ENCODE results near the gene SYCE3. TPM values are rescaled to one million over a fixed set of nuclear protein-coding genes. Genes with fewer than 3 reads are reported as not detected.
A peak's percentile ranks its signal among the peaks of the same experiment; 100 is the strongest.

SYCE3 gene
- total RNA-seq, 3 donors from 2014 or later: not detected

DNA sequence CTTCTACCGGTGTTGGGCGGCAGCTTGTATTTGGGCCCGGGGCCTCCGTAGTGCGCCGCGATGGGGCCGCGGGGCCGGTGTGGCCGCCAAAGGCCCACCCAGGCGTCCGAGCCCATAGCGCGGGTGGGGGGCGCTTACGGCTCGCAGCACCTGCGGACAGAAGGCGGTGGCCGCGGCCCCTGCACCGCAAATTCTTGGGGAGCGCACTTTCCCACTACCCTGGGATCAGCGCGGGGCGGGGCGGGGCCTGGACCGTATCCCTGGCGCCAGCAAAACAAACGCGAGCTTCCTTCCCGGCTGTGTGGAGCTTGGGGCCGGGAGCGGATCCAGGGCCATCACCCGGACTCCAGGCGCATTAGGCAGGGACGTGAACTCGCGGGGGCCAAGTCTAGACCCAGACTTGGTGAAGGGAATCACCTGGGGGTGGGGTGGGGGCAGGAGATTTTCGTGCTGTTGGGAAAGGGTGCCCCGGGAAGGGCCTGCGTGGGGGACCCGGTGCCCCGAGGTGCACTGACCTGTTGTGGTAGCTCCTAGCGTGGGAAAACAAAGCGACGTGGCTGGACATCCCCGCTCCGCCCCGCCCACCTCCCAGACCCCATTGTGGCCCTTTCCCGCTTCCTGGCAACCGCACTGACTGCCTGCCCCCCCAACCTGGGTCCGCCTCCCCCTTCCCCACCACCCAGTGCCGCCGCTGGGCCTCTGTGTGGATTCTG is 30.6 kb downstream of the SYCE3 start:
- peak; percentile 85 to 89 (median 87) for DNase-seq
- intact Hi-C loops (cut with DNase I, micrococcal nuclease): no loop called here
- peak; percentile 52 for ATAC-seq

DNA sequence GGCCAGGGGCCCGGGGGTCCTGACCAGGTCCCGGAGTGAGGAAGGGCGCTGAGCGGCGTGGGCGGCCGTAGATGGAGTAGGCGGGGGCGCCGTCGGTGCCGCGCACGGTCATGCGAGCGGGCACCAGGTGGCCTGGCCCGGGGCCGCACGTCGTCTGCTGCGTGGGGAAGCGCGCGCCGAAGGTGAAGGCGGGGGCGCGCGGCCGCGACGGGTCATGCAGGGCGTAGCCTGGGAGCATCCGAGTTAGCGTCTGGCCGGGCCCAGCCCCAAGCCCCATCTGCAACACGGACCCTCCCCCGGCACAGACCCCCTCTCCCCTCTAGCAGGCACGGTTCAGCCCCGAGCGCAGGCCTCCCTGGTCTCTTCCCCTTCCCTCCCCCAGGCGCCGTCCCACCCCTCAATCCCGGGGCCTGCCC is 31.2 kb downstream of the SYCE3 start:
- DNase-seq: peak; percentile 72 to 88 (median 83)
- Histone ChIP-seq H3K4me1 (ENCODE audit: low read depth) (peaks cover 34% of the 10 kb centered on the region), H3K9me3 (no peaks in the 10 kb centered on the region), H3K4me3 (peak overlapping the region; percentile 19), H3K36me3 (ENCODE audit: low read depth) (no peaks in the 10 kb centered on the region)
- TF ChIP-seq, protein P1, sequence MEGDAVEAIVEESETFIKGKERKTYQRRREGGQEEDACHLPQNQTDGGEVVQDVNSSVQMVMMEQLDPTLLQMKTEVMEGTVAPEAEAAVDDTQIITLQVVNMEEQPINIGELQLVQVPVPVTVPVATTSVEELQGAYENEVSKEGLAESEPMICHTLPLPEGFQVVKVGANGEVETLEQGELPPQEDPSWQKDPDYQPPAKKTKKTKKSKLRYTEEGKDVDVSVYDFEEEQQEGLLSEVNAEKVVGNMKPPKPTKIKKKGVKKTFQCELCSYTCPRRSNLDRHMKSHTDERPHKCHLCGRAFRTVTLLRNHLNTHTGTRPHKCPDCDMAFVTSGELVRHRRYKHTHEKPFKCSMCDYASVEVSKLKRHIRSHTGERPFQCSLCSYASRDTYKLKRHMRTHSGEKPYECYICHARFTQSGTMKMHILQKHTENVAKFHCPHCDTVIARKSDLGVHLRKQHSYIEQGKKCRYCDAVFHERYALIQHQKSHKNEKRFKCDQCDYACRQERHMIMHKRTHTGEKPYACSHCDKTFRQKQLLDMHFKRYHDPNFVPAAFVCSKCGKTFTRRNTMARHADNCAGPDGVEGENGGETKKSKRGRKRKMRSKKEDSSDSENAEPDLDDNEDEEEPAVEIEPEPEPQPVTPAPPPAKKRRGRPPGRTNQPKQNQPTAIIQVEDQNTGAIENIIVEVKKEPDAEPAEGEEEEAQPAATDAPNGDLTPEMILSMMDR (IDR thresholded peaks at IDR 0.05): no peak
- peak; percentile 58 for ATAC-seq
- intact Hi-C loops (cut with DNase I, micrococcal nuclease): no loop called here

More for the DNA sequence above, 30.6 kb downstream of the SYCE3 start:
- TF ChIP-seq, protein P1 (IDR thresholded peaks at IDR 0.05): no peak
- Histone ChIP-seq H3K9me3 (no peaks in the 10 kb centered on the region), H3K36me3 (ENCODE audit: low read depth) (no peaks in the 10 kb centered on the region), H3K4me1 (ENCODE audit: low read depth) (peaks cover 30% of the 10 kb centered on the region), H3K4me3 (peak overlapping the region; percentile 19)

GRCh38 chr22:50530877-50531545 is 31.7 kb downstream of the SYCE3 start:
- TF ChIP-seq, protein P1 (IDR thresholded peaks at IDR 0.05): no peak
- no peaks in the 10 kb centered on the region for H3K36me3 ChIP-seq (ENCODE audit: low read depth)
- peak overlapping the region; percentile 36 for H3K4me3 ChIP-seq
- intact Hi-C loops (cut with DNase I, micrococcal nuclease): no loop called here
- peaks cover 34% of the 10 kb centered on the region for H3K4me1 ChIP-seq (ENCODE audit: low read depth)
- DNase-seq (peak; percentile 92 to 97 (median 93)), ATAC-seq (peak; percentile 63)
- H3K9me3 ChIP-seq: no peaks in the 10 kb centered on the region

DNA sequence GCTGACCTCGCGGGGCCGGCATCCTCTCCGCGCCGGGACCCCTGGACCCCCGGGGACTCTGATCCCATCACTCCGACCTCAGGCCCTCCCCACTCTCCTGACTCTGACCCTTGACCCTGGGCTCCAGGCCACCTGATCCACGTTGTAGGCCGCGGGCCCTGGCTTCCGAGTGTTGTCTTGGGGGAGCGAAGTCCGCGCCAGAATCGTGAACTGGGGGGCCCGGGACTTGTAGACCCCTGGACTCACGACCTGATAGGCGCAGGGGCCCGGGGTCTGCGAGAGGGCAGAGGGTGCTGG is 32.2 kb downstream of the SYCE3 start:
- peaks cover 34% of the 10 kb centered on the region for H3K4me1 ChIP-seq (ENCODE audit: low read depth)
- TF ChIP-seq, protein P1 (IDR thresholded peaks at IDR 0.05): no peak
- no peaks in the 10 kb centered on the region for H3K36me3 ChIP-seq (ENCODE audit: low read depth)
- intact Hi-C loops (cut with DNase I, micrococcal nuclease): no loop called here
- ATAC-seq (peak; percentile 1), DNase-seq (no peak)
- no peaks in the 10 kb centered on the region for H3K9me3 ChIP-seq
- peak overlapping the region; percentile 36 for H3K4me3 ChIP-seq

- Histone ChIP-seq H3K4me1 (ENCODE audit: low read depth) (peaks cover 34% of the 10 kb centered on the region), H3K36me3 (ENCODE audit: low read depth) (no peaks in the 10 kb centered on the region), H3K4me3 (peak within 1 kb of the TSS; percentile 36), H3K9me3 (no peaks in the 10 kb centered on the region)
- DNase-seq (peak; percentile 88 to 93 (median 92)), ATAC-seq (peak; percentile 57)
- intact Hi-C loops (cut with DNase I, micrococcal nuclease): loop anchor here in 1 of 2 donors (5.0 kb wide), 1 partner anchor 92 kb away; no protein-coding TSS in a partner anchor
- TF ChIP-seq, protein P1 (IDR thresholded peaks at IDR 0.05): no peak
Observed at GRCh38 chr22:50529897-50530579, 32.7 kb downstream of the SYCE3 start, which contains the start of gene TYMP. TSS of gene TYMP (minus strand) at chr22:50530012. CDS start at chr22:50529709, 303 bp downstream.

Measured in mucosa of descending colon (tissue), 3 donors.